Aorta (tissue), 5 donors: Measurements from ENCODE around the gene PIEZO2. TPM values are rescaled to one million over a fixed set of nuclear protein-coding genes. Genes with fewer than 3 reads are reported as not detected.

Experiments used
- ATAC-seq: fragments of 200-7000 bp; cut with Tn5 transposase; one replicate; pipeline ENCODE4 v1.9.1; 2022; ENCODE audit warnings: moderate library complexity; ENCODE audit not compliant: low FRiP score
- DNase-seq, 2 donors: peaks; one replicate each; pipeline ENCODE4 v3.0.0-alpha.2; 2020
- H3K27ac ChIP-seq, 2 donors: one replicate each; pipeline ENCODE4 v1.5.1; 2013; ENCODE audit warnings: low read length in 2 of 2, mild to moderate bottlenecking in 2 of 2, moderate library complexity in 2 of 2, control low read depth in 1 of 2, inconsistent platforms in 1 of 2, low read depth in 1 of 2
- H3K27me3 ChIP-seq, 2 donors: one replicate each; pipeline ENCODE4 v1.6.1; 2013; ENCODE audit warnings: control low read depth in 1 of 2, low read length in 1 of 2, mild to moderate bottlenecking in 1 of 2, moderate library complexity in 1 of 2; ENCODE audit not compliant: insufficient read depth in 2 of 2, control insufficient read depth in 1 of 2
- H3K36me3 ChIP-seq, 2 donors: one replicate each; pipeline ENCODE4 v1.6.1; 2013; ENCODE audit warnings: control low read depth in 1 of 2, low read length in 1 of 2, mild to moderate bottlenecking in 1 of 2; ENCODE audit not compliant: insufficient read depth in 2 of 2, control insufficient read depth in 1 of 2
- H3K4me1 ChIP-seq, 2 donors: one replicate each; pipeline ENCODE4 v1.6.1; 2013; ENCODE audit warnings: low read length in 2 of 2, control low read depth in 1 of 2, mild to moderate bottlenecking in 1 of 2, moderate library complexity in 1 of 2; ENCODE audit not compliant: insufficient read depth in 2 of 2, control insufficient read depth in 1 of 2
- H3K4me3 ChIP-seq, 2 donors: one replicate each; pipeline ENCODE4 v1.5.1; 2013; ENCODE audit warnings: low read length in 2 of 2, control low read depth in 1 of 2, mild to moderate bottlenecking in 1 of 2
- H3K9me3 ChIP-seq: one replicate; pipeline ENCODE4 v1.6.1; 2013; ENCODE audit warnings: mild to moderate bottlenecking, low read length; ENCODE audit not compliant: control insufficient read depth
- WGBS, 2 donors: extraction: QIAGEN DNeasy Blood & Tissue Kit; methylation state at CpG; one replicate each; pipeline ENCODE4 v1.1.7; 2013; 5-methylcytosine and 5-hydroxymethylcytosine counted together
- intact Hi-C, 2 donors: fragments of 100-400 bp; cut with DNase I; formaldehyde crosslinking; loops; one replicate each; pipeline versions ENCODE4 v1.14.2 to v1.15.0; 2022
- polyA plus RNA-seq, 2 donors: library from polyadenylated mRNA; stranded (reverse); fragments of 200-250 nt; gene quantifications; one replicate each; pipeline ENCODE4 v1.2.3, GENCODE V29; 2013
- total RNA-seq, 2 donors: library from RNA; stranded (reverse); fragmentation: NEBNext Ultra II Directional; extraction: Animal tissue kit (Norgen Biotek cat#: 25700); gene quantifications; one replicate each; pipeline ENCODE4 v1.2.1, GENCODE V29; 2021
- donor health status: healthy with polysubstance abuse.
- donor health status: Bipolar disorder and iron deficiency.
- donor health status: DM: no; HTN: no; CAD: no.
- donor health status: DM: no; HTN: no; CAD: no.
- donor health status: DM: yes; HTN: yes; CAD: no.

The PIEZO2 gene
- total and polyA plus RNA-seq, 4 donors: 0.50 to 8.8 (median 1.6) TPM

DNA sequence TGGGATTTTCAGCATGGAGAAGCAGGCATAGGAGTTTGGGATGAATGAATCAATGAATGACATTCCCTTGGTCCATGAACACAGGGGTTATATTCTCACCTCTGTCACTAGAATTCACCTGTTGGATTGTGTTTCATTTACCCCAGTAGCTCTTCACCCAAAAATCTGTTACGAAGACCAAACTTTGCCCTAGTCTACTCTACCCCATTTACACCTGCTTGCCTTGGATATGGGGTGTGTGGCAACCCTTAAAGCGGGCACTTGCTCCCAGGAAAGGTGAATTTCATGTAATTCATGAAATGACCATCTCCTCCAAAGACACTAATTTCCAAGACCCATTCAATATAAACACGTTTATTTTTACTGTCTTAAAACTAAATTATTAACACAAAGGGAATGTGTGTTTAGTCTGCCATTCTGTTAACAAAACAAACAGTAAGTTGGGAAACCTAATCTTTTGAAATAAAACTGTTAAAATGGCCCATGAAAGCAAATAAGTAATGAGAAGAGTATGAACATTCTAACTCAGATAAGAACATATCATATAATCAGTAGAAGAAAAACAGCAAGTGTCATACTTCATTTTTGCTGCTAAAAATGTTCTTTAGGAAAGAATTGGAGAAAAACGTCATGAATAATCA is 355.5 kb downstream of the PIEZO2 start:
- no peak for ATAC-seq
- no peaks in the 10 kb centered on the region for H3K9me3 ChIP-seq
- no peak for DNase-seq
- intact Hi-C loops: no loop called here
- no peaks in the 10 kb centered on the region for H3K36me3 ChIP-seq
- no peak overlapping the region for H3K27ac ChIP-seq
- WGBS, 2 donors: 66 to 74% methylated on average over 4 of the region's 4 CpGs
- H3K27me3 ChIP-seq: no peaks in the 10 kb centered on the region
- no peaks in the 10 kb centered on the region for H3K4me1 ChIP-seq
- H3K4me3 ChIP-seq: no peak overlapping the region

DNA sequence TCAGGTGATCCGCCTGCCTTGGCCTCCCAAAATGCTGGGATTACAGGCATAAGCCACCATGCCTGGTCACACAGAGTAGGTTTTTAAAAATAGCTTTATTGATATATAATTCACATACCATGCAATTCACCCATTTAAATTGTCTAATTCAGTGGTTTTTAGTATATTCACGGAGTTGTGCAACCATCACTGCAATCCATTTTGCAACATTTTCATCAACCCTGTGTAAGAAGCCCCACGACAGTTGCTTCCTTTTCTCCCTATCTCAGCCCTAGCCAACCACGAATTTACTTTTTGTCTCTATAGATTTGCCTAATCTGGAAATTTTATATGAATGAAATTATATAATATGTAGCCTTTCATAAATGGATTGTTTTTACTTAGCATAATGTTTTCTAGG is 357.2 kb downstream of the PIEZO2 start:
- 94 to 96% methylated on average over 4 of the region's 4 CpGs for WGBS, 2 donors
- no peak overlapping the region for H3K4me3 ChIP-seq
- no peak overlapping the region for H3K27ac ChIP-seq
- intact Hi-C loops: no loop called here
- H3K27me3 ChIP-seq: no peaks in the 10 kb centered on the region
- no peaks in the 10 kb centered on the region for H3K9me3 ChIP-seq
- no peaks in the 10 kb centered on the region for H3K36me3 ChIP-seq
- ATAC-seq (no peak), DNase-seq (no peak)
- H3K4me1 ChIP-seq: no peaks in the 10 kb centered on the region

- no peak for DNase-seq
Measured at GRCh38 chr18:10791169-10791831, 358.1 kb downstream of the PIEZO2 start.

DNA sequence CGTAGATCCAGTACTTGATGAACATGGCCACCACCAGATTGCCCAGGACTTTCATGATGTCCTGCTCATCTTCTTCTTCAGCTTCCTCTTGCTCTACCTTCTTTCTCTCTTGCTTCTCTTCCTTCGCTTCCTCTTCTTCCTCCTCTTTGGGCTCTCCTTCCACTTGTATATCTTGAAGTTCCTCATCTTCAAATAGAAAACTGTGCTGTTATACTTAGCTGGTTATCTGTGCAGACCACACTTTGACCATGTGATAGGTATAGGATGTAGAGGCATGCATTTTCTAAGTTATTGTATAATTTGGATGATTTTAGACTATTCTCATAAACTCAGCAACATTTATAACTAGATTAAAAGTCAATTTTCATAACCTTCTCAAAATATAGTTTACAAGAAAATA is 360.2 kb downstream of the PIEZO2 start:
- WGBS, 2 donors: 94 to 95% methylated on average over 2 of the region's 2 CpGs

More at GRCh38 chr18:10791169-10791831, 358.1 kb downstream of the PIEZO2 start:
- no peak overlapping the region for H3K4me3 ChIP-seq
- H3K4me1 ChIP-seq: no peaks in the 10 kb centered on the region
- ATAC-seq: no peak
- intact Hi-C loops: no loop called here
- H3K27ac ChIP-seq: no peak overlapping the region
- WGBS, 2 donors: 80 to 82% methylated on average over 7 of the region's 7 CpGs
- H3K9me3 ChIP-seq: no peaks in the 10 kb centered on the region
- no peaks in the 10 kb centered on the region for H3K27me3 ChIP-seq
- no peaks in the 10 kb centered on the region for H3K36me3 ChIP-seq

GRCh38 chr18:10787293-10787901 is 362.0 kb downstream of the PIEZO2 start:
- H3K4me3 ChIP-seq: no peak overlapping the region
- no peaks in the 10 kb centered on the region for H3K27me3 ChIP-seq
- no peak overlapping the region for H3K27ac ChIP-seq
- H3K36me3 ChIP-seq: no peaks in the 10 kb centered on the region
- H3K9me3 ChIP-seq: no peaks in the 10 kb centered on the region
- 56 to 57% methylated on average over 5 of the region's 5 CpGs for WGBS, 2 donors
- no peaks in the 10 kb centered on the region for H3K4me1 ChIP-seq
- peak; percentile 60 for ATAC-seq
- intact Hi-C loops: no loop called here
- peak; percentile 81 to 89 for DNase-seq

More for the DNA sequence above, 360.2 kb downstream of the PIEZO2 start:
- Histone ChIP-seq H3K9me3 (no peaks in the 10 kb centered on the region), H3K4me3 (no peak overlapping the region), H3K36me3 (no peaks in the 10 kb centered on the region), H3K27me3 (no peaks in the 10 kb centered on the region), H3K27ac (no peak overlapping the region), H3K4me1 (no peaks in the 10 kb centered on the region)
- DNase-seq (no peak), ATAC-seq (no peak)
- intact Hi-C loops: no loop called here

DNA sequence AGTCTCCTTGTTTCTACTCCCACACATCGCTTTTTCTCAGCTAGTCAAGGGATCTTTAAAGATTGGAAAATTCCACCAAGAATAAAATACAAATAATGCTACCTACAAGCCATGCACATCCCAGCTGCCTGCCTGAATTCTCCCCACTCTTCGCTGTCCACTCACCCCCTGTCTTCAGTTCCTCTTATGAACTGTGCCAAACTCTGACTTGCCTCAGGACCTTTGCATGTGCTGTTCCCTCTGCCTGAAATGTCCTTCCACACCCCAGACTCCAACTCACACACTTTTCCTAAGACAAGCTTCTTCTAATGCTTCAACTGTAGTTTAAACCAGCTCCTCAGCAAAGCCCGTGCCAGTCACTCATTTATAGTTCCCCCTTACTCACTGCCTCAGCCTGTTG is 363.6 kb downstream of the PIEZO2 start:
- no peak for ATAC-seq
- DNase-seq: no peak
- no peak overlapping the region for H3K27ac ChIP-seq
- no peaks in the 10 kb centered on the region for H3K36me3 ChIP-seq
- no peak overlapping the region for H3K4me3 ChIP-seq
- 79 to 81% methylated on average over 3 of the region's 3 CpGs for WGBS, 2 donors
- no peaks in the 10 kb centered on the region for H3K9me3 ChIP-seq
- intact Hi-C loops: no loop called here
- H3K4me1 ChIP-seq: no peaks in the 10 kb centered on the region
- H3K27me3 ChIP-seq: no peaks in the 10 kb centered on the region

- WGBS, 2 donors: 85 to 86% methylated on average over 7 of the region's 7 CpGs
- Histone ChIP-seq H3K27ac (no peak overlapping the region), H3K4me1 (no peaks in the 10 kb centered on the region), H3K4me3 (no peak overlapping the region), H3K36me3 (no peaks in the 10 kb centered on the region), H3K27me3 (no peaks in the 10 kb centered on the region), H3K9me3 (no peaks in the 10 kb centered on the region)
- ATAC-seq (no peak), DNase-seq (no peak)
- intact Hi-C loops: no loop called here
Measured at GRCh38 chr18:10784596-10785202, 364.7 kb downstream of the PIEZO2 start.

DNA sequence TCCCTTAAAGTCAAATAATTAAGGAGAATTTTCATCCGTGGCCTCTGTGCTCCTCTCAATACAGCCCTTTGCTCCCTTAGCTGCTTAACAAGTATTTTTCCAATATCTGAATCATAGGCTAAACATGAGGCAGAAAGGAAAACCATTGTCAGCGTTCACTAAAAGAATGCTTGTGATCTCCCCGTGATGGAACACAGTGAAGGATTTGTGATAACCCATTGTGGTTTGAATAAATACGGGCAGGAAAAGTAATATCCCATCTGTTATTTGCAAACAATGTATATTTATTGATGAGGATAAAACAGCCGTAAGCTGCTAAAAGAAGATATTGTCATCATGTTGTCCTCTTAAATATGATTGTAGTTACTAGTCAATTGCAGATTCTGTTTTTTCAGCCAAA is 365.4 kb downstream of the PIEZO2 start:
- Histone ChIP-seq H3K4me3 (no peak overlapping the region), H3K9me3 (no peaks in the 10 kb centered on the region), H3K4me1 (no peaks in the 10 kb centered on the region), H3K27ac (no peak overlapping the region), H3K27me3 (no peaks in the 10 kb centered on the region), H3K36me3 (no peaks in the 10 kb centered on the region)
- DNase-seq (no peak), ATAC-seq (no peak)
- 87 to 88% methylated on average over 5 of the region's 5 CpGs for WGBS, 2 donors
- intact Hi-C loops: no loop called here
